Fibroblast of the conjunctiva (primary cell): ENCODE results near the gene SCARB1.
"Not testable (repeated sequence)": the region's sequence is repeated elsewhere in the genome, so short reads cannot be mapped to it uniquely, and the experiment has no call there.

Source experiments
- DNase-seq: peaks from one replicate; pipeline ENCODE4 v3.0.0-alpha.2; 2010; ENCODE audit warnings: low read depth

SCARB1 gene

GRCh38 chr12:124863416-124864325, at the start of gene SCARB1:
Gene SCARB1, minus strand, starts transcription at chr12:124863864. Its CDS starts 144 bp downstream, at chr12:124863720.
- DNase-seq, result peak; percentile 56

- DNase-seq, result not testable (repeated sequence)
Observed at GRCh38 chr12:124912529-124913287, 49.0 kb upstream of the SCARB1 start.

- not testable (repeated sequence) for DNase-seq
Observed at GRCh38 chr12:124911521-124911920, 47.9 kb upstream of the SCARB1 start.

- no peak for DNase-seq
Observed at GRCh38 chr12:124910561-124911478, 47.2 kb upstream of the SCARB1 start.

GRCh38 chr12:124909831-124910560, 46.3 kb upstream of the SCARB1 start:
- DNase-seq, result no peak

- DNase-seq, result peak; percentile 90
Observed at GRCh38 chr12:124906606-124907261, 43.1 kb upstream of the SCARB1 start.

GRCh38 chr12:124904306-124905098, 40.8 kb upstream of the SCARB1 start:
- DNase-seq, result peak; percentile 82

- DNase-seq, result no peak
Observed at GRCh38 chr12:124902916-124903315, 39.3 kb upstream of the SCARB1 start.

GRCh38 chr12:124901003-124901402, 37.3 kb upstream of the SCARB1 start:
- no peak for DNase-seq

GRCh38 chr12:124900345-124900795, 36.7 kb upstream of the SCARB1 start:
- not testable (repeated sequence) for DNase-seq

- no peak for DNase-seq
Observed at GRCh38 chr12:124898923-124899294, 35.2 kb upstream of the SCARB1 start.

- no peak for DNase-seq
Observed at GRCh38 chr12:124898200-124898922, 34.7 kb upstream of the SCARB1 start.

GRCh38 chr12:124896461-124896860, 32.8 kb upstream of the SCARB1 start:
- DNase-seq, result no peak

GRCh38 chr12:124893792-124894516, 30.3 kb upstream of the SCARB1 start:
- no peak for DNase-seq

GRCh38 chr12:124888260-124888659, 24.6 kb upstream of the SCARB1 start:
- DNase-seq, result no peak

GRCh38 chr12:124887766-124888165, 24.1 kb upstream of the SCARB1 start:
- DNase-seq, result not testable (repeated sequence)

GRCh38 chr12:124884587-124885438, 21.1 kb upstream of the SCARB1 start:
- DNase-seq, result no peak
